IMR-90 (cell line): ENCODE measurements around the gene ATP2A3. TPM values are rescaled to one million over a fixed set of nuclear protein-coding genes. Genes with fewer than 3 reads are reported as not detected.

Source experiments
- ATAC-seq: fragments of 200-7000 bp; cut with Tn5 transposase; 2 replicates; pipeline ENCODE4 v1.9.1; 2020; ENCODE audit warnings: low read depth, mild to moderate bottlenecking, moderate library complexity
- BruUV-seq: library from RNA; stranded (reverse); fragments of 400-500 nt; replicated peaks from 2 replicates; lab custom pipeline; 2021; lab: Mats Ljungman, UMichigan
- CTCF ChIA-PET: fragments of 300-600 bp; formaldehyde crosslinking; extraction: SDS; loops from one replicate; lab custom pipeline; 2021; ENCODE audit warnings: antibody characterized with exemption; lab: Yijun Ruan, JAX
- POLR2A ChIA-PET: fragments of 300-600 bp; sonication (Branson Sonifier 250); formaldehyde crosslinking; loops from one replicate; lab custom pipeline; 2022; ENCODE audit warnings: antibody characterized with exemption; ENCODE audit not compliant: unreplicated experiment; lab: Charles Lee
- DNase-seq: peaks from one replicate; pipeline ENCODE4 v3.0.0; 2013
- H2AFZ ChIP-seq: replicated peaks from 2 replicates; pipeline ENCODE3; 2013; ENCODE audit warnings: low read length, mild to moderate bottlenecking; ENCODE audit not compliant: poor library complexity
- H2AK5ac ChIP-seq: 2 replicates; pipeline ENCODE4 v1.6.1; 2013; ENCODE audit warnings: low read depth, low read length, inconsistent platforms
- H2AK9ac ChIP-seq: replicated peaks from 2 replicates; pipeline ENCODE3; 2013; ENCODE audit warnings: mild to moderate bottlenecking, low read depth, low read length, moderate library complexity; ENCODE audit not compliant: poor library complexity
- H2BK120ac ChIP-seq: 2 replicates; pipeline ENCODE4 v1.6.1; 2013; ENCODE audit warnings: low read depth, low read length, inconsistent platforms
- H2BK15ac ChIP-seq: 3 replicates; pipeline ENCODE4 v1.6.1; 2013; ENCODE audit warnings: low read depth, low read length, inconsistent platforms
- H2BK20ac ChIP-seq: 2 replicates; pipeline ENCODE4 v1.6.1; 2013; ENCODE audit warnings: low read depth, mild to moderate bottlenecking, inconsistent platforms, low read length, moderate library complexity
- H2BK5ac ChIP-seq: 2 replicates; pipeline ENCODE4 v1.6.1; 2013; ENCODE audit warnings: mild to moderate bottlenecking, low read depth, low read length, inconsistent platforms; ENCODE audit not compliant: poor library complexity, severe bottlenecking
- H3K14ac ChIP-seq: replicated peaks from 2 replicates; pipeline ENCODE4 v1.6.1; 2013; ENCODE audit warnings: low read depth, low read length, inconsistent platforms
- H3K18ac ChIP-seq: 2 replicates; pipeline ENCODE4 v1.6.1; 2013; ENCODE audit warnings: low read depth, low read length, control low read depth
- H3K23ac ChIP-seq: 2 replicates; pipeline ENCODE4 v1.6.1; 2013; ENCODE audit warnings: low read depth, low read length, inconsistent platforms
- H3K27ac ChIP-seq: 2 replicates; pipeline ENCODE4 v1.5.1; 2013; ENCODE audit warnings: mild to moderate bottlenecking, control low read depth, low read length; ENCODE audit not compliant: insufficient read depth
- H3K27me3 ChIP-seq: 2 replicates; pipeline ENCODE4 v1.6.1; 2013; ENCODE audit warnings: low read length; ENCODE audit not compliant: control insufficient read depth, insufficient read depth
- H3K36me3 ChIP-seq: 2 replicates; pipeline ENCODE4 v1.6.1; 2013; ENCODE audit warnings: low read length, mixed read lengths; ENCODE audit not compliant: control insufficient read depth, insufficient read depth
- H3K4ac ChIP-seq: 2 replicates; pipeline ENCODE4 v1.6.1; 2013; ENCODE audit warnings: low read depth, low read length, inconsistent platforms
- H3K4me1 ChIP-seq: 2 replicates; pipeline ENCODE4 v1.6.1; 2013; ENCODE audit warnings: low read length, mixed read lengths; ENCODE audit not compliant: control insufficient read depth, insufficient read depth
- H3K4me2 ChIP-seq: 2 replicates; pipeline ENCODE4 v1.6.1; 2013; ENCODE audit warnings: low read depth, mild to moderate bottlenecking, control low read depth, low read length, moderate library complexity
- H3K4me3 ChIP-seq: 2 replicates; pipeline ENCODE4 v1.5.1; 2013; ENCODE audit warnings: low read depth, mild to moderate bottlenecking, control low read depth, low read length, moderate library complexity; ENCODE audit not compliant: insufficient read depth
- H3K56ac ChIP-seq: 2 replicates; pipeline ENCODE4 v1.6.1; 2013; ENCODE audit warnings: low read length, inconsistent platforms; ENCODE audit not compliant: insufficient read depth; ENCODE audit errors: extremely low read depth
- H3K79me1 ChIP-seq, 2 experiments: 2 replicates each; pipeline ENCODE4 v1.6.1; 2013; ENCODE audit warnings: low read length in 2 of 2, inconsistent platforms in 1 of 2, low read depth in 1 of 2
- H3K9ac ChIP-seq: 2 replicates; pipeline ENCODE4 v1.6.1; 2013; ENCODE audit warnings: low read depth, low read length, control low read depth
- H3K9me1 ChIP-seq: 2 replicates; pipeline ENCODE4 v1.6.1; 2013; ENCODE audit warnings: low read length, inconsistent platforms; ENCODE audit not compliant: insufficient read depth
- H3K9me3 ChIP-seq: 2 replicates; pipeline ENCODE4 v1.6.1; 2013; ENCODE audit warnings: low read length; ENCODE audit not compliant: control insufficient read depth, insufficient read depth
- H4K20me1 ChIP-seq: 2 replicates; pipeline ENCODE4 v1.6.1; 2013; ENCODE audit warnings: low read length, inconsistent platforms; ENCODE audit not compliant: insufficient read depth
- H4K5ac ChIP-seq: 2 replicates; pipeline ENCODE4 v1.6.1; 2013; ENCODE audit warnings: mild to moderate bottlenecking, low read depth, low read length, control low read depth
- H4K8ac ChIP-seq, 2 experiments: 2 replicates each; pipeline ENCODE4 v1.6.1; 2013; ENCODE audit warnings: low read depth in 2 of 2, low read length in 2 of 2, control low read depth in 1 of 2, inconsistent platforms in 1 of 2
- H4K91ac ChIP-seq: 2 replicates; pipeline ENCODE4 v1.6.1; 2013; ENCODE audit warnings: low read depth, low read length, inconsistent platforms; ENCODE audit not compliant: insufficient read depth
- CEBPB ChIP-seq: IDR thresholded peaks from 2 replicates; pipeline ENCODE4 v1.6.1; 2012; ENCODE audit warnings: low read depth, low read length, improper control_type of control experiment
- CHD1 ChIP-seq: IDR thresholded peaks from 2 replicates; pipeline ENCODE4 v1.6.1; 2012; ENCODE audit warnings: low read depth, low read length, improper control_type of control experiment
- FOS ChIP-seq: fragments of 150-350 bp; IDR thresholded peaks from 2 replicates; pipeline ENCODE4 v1.6.1; 2016; ENCODE audit warnings: low read depth, low read length
- MAFK ChIP-seq: IDR thresholded peaks from 2 replicates; pipeline ENCODE4 v1.6.1; 2012; ENCODE audit warnings: low read depth, low read length, improper control_type of control experiment
- MAZ ChIP-seq: IDR thresholded peaks from 2 replicates; pipeline ENCODE4 v1.6.1; 2012; ENCODE audit warnings: low read depth, mild to moderate bottlenecking, low read length, improper control_type of control experiment, moderate library complexity, borderline replicate concordance
- MXI1 ChIP-seq: IDR thresholded peaks from 2 replicates; pipeline ENCODE4 v1.6.1; 2012; ENCODE audit warnings: low read depth, mild to moderate bottlenecking, low read length, moderate library complexity, borderline replicate concordance
- NFE2L2 ChIP-seq: fragments of 150-350 bp; IDR thresholded peaks from 2 replicates; pipeline ENCODE4 v1.6.1; 2016; ENCODE audit warnings: low read depth, mild to moderate bottlenecking, low read length
- POLR2A ChIP-seq: IDR thresholded peaks from 2 replicates; pipeline ENCODE4 v1.6.1; 2012; ENCODE audit warnings: mild to moderate bottlenecking, low read depth, low read length
- RAD21 ChIP-seq: IDR thresholded peaks from 2 replicates; pipeline ENCODE4 v1.6.1; 2012; ENCODE audit warnings: low read length, improper control_type of control experiment
- RFX5 ChIP-seq: IDR thresholded peaks from 2 replicates; pipeline ENCODE4 v1.8.0; 2012; ENCODE audit warnings: low read depth, mild to moderate bottlenecking, low read length, moderate library complexity
- SMC3 ChIP-seq: fragments of 150-350 bp; IDR thresholded peaks from 2 replicates; pipeline ENCODE4 v1.6.1; 2016; ENCODE audit warnings: low read depth, mild to moderate bottlenecking, antibody characterized with exemption, low read length, moderate library complexity
- USF2 ChIP-seq: fragments of 150-350 bp; IDR thresholded peaks from 2 replicates; pipeline ENCODE4 v1.6.1; 2017; ENCODE audit warnings: mild to moderate bottlenecking, antibody characterized with exemption, low read length, low read depth
- WGBS, 2 experiments: methylation state at CpG; one replicate each; pipeline versions ENCODE4 v1.1.5 to v1.1.7; 2013; ENCODE audit warnings: missing lambda C conversion rate in 2 of 2; ENCODE audit not compliant: insufficient read length in 1 of 2; ENCODE audit errors: extremely low coverage in 2 of 2; 5-methylcytosine and 5-hydroxymethylcytosine counted together
- dilution Hi-C: fragments of 300-500 bp; cut with HindIII; formaldehyde crosslinking; loops from one replicate; pipeline ENCODE4 v1.14.3; 2018; ENCODE audit warnings: low sequenced_read_pairs; ENCODE audit not compliant: unreplicated experiment
- in situ Hi-C: fragments of 300-500 bp; cut with MboI; formaldehyde crosslinking; loops from 3 replicates; pipeline ENCODE4 v1.14.3; 2019; ENCODE audit warnings: low sequenced_read_pairs, inconsistent platforms, mixed read lengths
- intact Hi-C: fragments of 100-400 bp; cut with micrococcal nuclease; formaldehyde crosslinking; loops from 2 replicates; pipeline ENCODE4 v1.10.0; 2022
- polyA plus RNA-seq, 3 experiments: library from polyadenylated mRNA; depleted of rRNA; stranded (reverse); fragments of >200 nt; gene quantifications; 2 replicates each; pipeline ENCODE4 v1.2.3, GENCODE V29; 2012; ENCODE audit warnings: low replicate concordance in 1 of 3
- total RNA-seq: library from RNA; depleted of rRNA; stranded (reverse); fragments of >200 nt; gene quantifications from 2 replicates; pipeline ENCODE4 v1.2.3, GENCODE V29; 2012
- TF ChIP-seq, protein P1 (sequence below): fragments of 150-350 bp; IDR thresholded peaks from 2 replicates; pipeline ENCODE4 v1.6.1; 2016; ENCODE audit warnings: low read depth, mild to moderate bottlenecking, low read length, moderate library complexity, borderline replicate concordance
- TF ChIP-seq, protein P2 (sequence below): conservative IDR thresholded peaks from 2 replicates; pipeline ENCODE4 v1.5.1; 2012; ENCODE audit warnings: mild to moderate bottlenecking, low read depth, low read length, improper control_type of control experiment

Gene ATP2A3
- total and polyA plus RNA-seq, 2 of the 4 experiments (the other 2 are of a cell fraction), result 0.18 to 0.63 TPM

- H3K27ac ChIP-seq, result no peak overlapping the region
- no peak overlapping the region for H3K9ac ChIP-seq
- H3K18ac ChIP-seq, result no peak overlapping the region
- H3K4ac ChIP-seq, result peak overlapping the region; percentile 34; the same call in 1 of the 2 replicates
- no peak overlapping the region for H4K91ac ChIP-seq
- CTCF ChIA-PET, result no interaction called here
- H3K36me3 ChIP-seq, result no peaks in the 10 kb centered on the region
- DNase-seq (peak; percentile 55), ATAC-seq (peak; percentile 54)
- H2AK5ac ChIP-seq, result no peak overlapping the region
- no TSS peak for BruUV-seq
- H3K56ac ChIP-seq, result no peak overlapping the region
- peak overlapping the region in 1 of 2 experiments; percentile 76; a peak in 1 of 4 replicates for H4K8ac ChIP-seq
- peak overlapping the region; percentile 45; the same call in 1 of the 2 replicates for H2BK120ac ChIP-seq
- 0 out of 2 replicates have a peak overlapping the region, but pooled peaks have one; percentile 0 for H3K14ac ChIP-seq
- no peaks in the 10 kb centered on the region for H3K9me1 ChIP-seq
- H3K79me1 ChIP-seq, result no peaks in the 10 kb centered on the region
- dilution Hi-C loops, result no loop called here
- POLR2A ChIA-PET, result interaction anchor here (0.6 kb wide), 1 partner anchor 246 kb away, joined by 15 read pairs; no protein-coding TSS in a partner anchor
- no peak overlapping the region for H3K4me3 ChIP-seq
- H3K27me3 ChIP-seq, result peaks cover 5% of the 10 kb centered on the region; the same call in 1 of the 2 replicates
- H3K4me2 ChIP-seq, result no peak overlapping the region
- no peak overlapping the region for H2BK15ac ChIP-seq
- intact Hi-C loops, result no loop called here
- no peak overlapping the region for H4K5ac ChIP-seq
- H3K4me1 ChIP-seq, result peaks cover 5% of the 10 kb centered on the region; the same call in 1 of the 2 replicates
- whole genome bisulfite sequencing, 2 experiments, result 90% methylated on average over 4 of the region's 18 CpGs; no CpG with 5 or more reads in 1 of the 2 experiments
- H2AFZ ChIP-seq, result peak overlapping the region; percentile 83
- H3K9me3 ChIP-seq, result peaks cover 6% of the 10 kb centered on the region; the same call in 1 of the 2 replicates
- no peak overlapping the region for H2BK20ac ChIP-seq
- H3K23ac ChIP-seq, result no peak overlapping the region
- in situ Hi-C loops, result no loop called here
- no peaks in the 10 kb centered on the region for H4K20me1 ChIP-seq
- no peak overlapping the region for H2AK9ac ChIP-seq
- H2BK5ac ChIP-seq, result no peak overlapping the region
- TF ChIP-seq CHD1, result no peak
- no peak for TF ChIP-seq USF2
- no peak for TF ChIP-seq FOS
- TF ChIP-seq, protein P1, sequence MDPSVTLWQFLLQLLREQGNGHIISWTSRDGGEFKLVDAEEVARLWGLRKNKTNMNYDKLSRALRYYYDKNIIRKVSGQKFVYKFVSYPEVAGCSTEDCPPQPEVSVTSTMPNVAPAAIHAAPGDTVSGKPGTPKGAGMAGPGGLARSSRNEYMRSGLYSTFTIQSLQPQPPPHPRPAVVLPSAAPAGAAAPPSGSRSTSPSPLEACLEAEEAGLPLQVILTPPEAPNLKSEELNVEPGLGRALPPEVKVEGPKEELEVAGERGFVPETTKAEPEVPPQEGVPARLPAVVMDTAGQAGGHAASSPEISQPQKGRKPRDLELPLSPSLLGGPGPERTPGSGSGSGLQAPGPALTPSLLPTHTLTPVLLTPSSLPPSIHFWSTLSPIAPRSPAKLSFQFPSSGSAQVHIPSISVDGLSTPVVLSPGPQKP, result no peak
- TF ChIP-seq, protein P2, sequence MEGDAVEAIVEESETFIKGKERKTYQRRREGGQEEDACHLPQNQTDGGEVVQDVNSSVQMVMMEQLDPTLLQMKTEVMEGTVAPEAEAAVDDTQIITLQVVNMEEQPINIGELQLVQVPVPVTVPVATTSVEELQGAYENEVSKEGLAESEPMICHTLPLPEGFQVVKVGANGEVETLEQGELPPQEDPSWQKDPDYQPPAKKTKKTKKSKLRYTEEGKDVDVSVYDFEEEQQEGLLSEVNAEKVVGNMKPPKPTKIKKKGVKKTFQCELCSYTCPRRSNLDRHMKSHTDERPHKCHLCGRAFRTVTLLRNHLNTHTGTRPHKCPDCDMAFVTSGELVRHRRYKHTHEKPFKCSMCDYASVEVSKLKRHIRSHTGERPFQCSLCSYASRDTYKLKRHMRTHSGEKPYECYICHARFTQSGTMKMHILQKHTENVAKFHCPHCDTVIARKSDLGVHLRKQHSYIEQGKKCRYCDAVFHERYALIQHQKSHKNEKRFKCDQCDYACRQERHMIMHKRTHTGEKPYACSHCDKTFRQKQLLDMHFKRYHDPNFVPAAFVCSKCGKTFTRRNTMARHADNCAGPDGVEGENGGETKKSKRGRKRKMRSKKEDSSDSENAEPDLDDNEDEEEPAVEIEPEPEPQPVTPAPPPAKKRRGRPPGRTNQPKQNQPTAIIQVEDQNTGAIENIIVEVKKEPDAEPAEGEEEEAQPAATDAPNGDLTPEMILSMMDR, result no peak
- no peak for TF ChIP-seq MAFK
- no peak for TF ChIP-seq MAZ
- no peak for TF ChIP-seq MXI1
- TF ChIP-seq SMC3, result no peak
- TF ChIP-seq NFE2L2, result no peak
- no peak for TF ChIP-seq POLR2A
- TF ChIP-seq CEBPB, result no peak
- no peak for TF ChIP-seq RFX5
- TF ChIP-seq RAD21, result no peak
These were observed 19.6 kb upstream of the ATP2A3 start for GRCh38 chr17:3983606-3984484.
